ENCODE data around the gene TEX36. TPM values are rescaled to one million over a fixed set of nuclear protein-coding genes. Genes with fewer than 3 reads are reported as not detected.
"Not testable (repeated sequence)": the region's sequence is repeated elsewhere in the genome, so short reads cannot be mapped to it uniquely, and the experiment has no call there.

The TEX36 gene
- total RNA-seq, 2 experiments from 2014 or later: not detected

DNA sequence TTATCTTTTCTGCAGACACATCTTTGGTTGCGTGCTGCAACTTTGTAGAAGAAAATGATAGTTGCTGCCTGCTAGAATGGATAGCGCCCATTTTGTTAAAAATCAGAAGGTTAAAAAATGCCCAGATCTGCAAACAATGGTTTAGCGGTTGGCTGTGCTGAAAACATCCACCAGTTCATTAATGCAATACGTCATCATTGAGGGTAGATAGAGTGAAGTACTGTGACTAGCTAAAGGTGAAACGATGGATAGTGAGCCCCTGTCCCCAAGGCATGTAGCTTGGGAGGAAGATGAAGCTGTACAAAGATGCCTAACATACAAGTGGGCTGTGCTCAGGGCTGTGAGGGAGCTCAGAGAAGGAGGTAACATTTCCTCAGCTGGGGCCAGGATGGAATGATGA is 48.4 kb downstream of the TEX36 start:
- no peak for DNase-seq
- Mint-ChIP-seq H3K9me3 (no peaks in the 10 kb centered on the region), H3K4me3 (no peak overlapping the region), H3K27ac (no peak overlapping the region), H3K27me3 (no peaks in the 10 kb centered on the region), H3K36me3 (ENCODE audit: low read depth) (no peaks in the 10 kb centered on the region), H3K4me1 (no peaks in the 10 kb centered on the region)
- ChIA-PET POLR2A (no interaction called here), CTCF (no interaction called here)

GRCh38 chr10:125633517-125633999 is 49.4 kb downstream of the TEX36 start:
- Mint-ChIP-seq H3K27me3 (no peaks in the 10 kb centered on the region), H3K4me1 (no peaks in the 10 kb centered on the region), H3K4me3 (no peak overlapping the region), H3K36me3 (ENCODE audit: low read depth) (no peaks in the 10 kb centered on the region), H3K27ac (no peak overlapping the region), H3K9me3 (no peaks in the 10 kb centered on the region)
- DNase-seq: no peak
- CTCF ChIA-PET: no interaction called here
- POLR2A ChIA-PET: no interaction called here

- H3K36me3 Mint-ChIP-seq (ENCODE audit: low read depth): no peaks in the 10 kb centered on the region
- H3K27me3 Mint-ChIP-seq: no peaks in the 10 kb centered on the region
- ChIA-PET CTCF (no interaction called here), POLR2A (no interaction called here)
- H3K27ac Mint-ChIP-seq: no peak overlapping the region
- DNase-seq: no peak
- no peaks in the 10 kb centered on the region for H3K9me3 Mint-ChIP-seq
- no peak overlapping the region for H3K4me3 Mint-ChIP-seq
- H3K4me1 Mint-ChIP-seq: no peaks in the 10 kb centered on the region
Observed at GRCh38 chr10:125631806-125632205, 51.2 kb downstream of the TEX36 start.

GRCh38 chr10:125629758-125630376 is 53.1 kb downstream of the TEX36 start:
- ChIA-PET CTCF (no interaction called here), POLR2A (no interaction called here)
- DNase-seq: no peak
- H3K27me3 Mint-ChIP-seq: peaks cover 2% of the 10 kb centered on the region
- H3K4me1 Mint-ChIP-seq: no peaks in the 10 kb centered on the region
- H3K4me3 Mint-ChIP-seq: no peak overlapping the region
- no peak overlapping the region for H3K27ac Mint-ChIP-seq
- no peaks in the 10 kb centered on the region for H3K36me3 Mint-ChIP-seq (ENCODE audit: low read depth)
- H3K9me3 Mint-ChIP-seq: no peaks in the 10 kb centered on the region

- CTCF ChIA-PET: no interaction called here
- POLR2A ChIA-PET: no interaction called here
- Mint-ChIP-seq H3K27ac (no peak overlapping the region), H3K4me1 (no peaks in the 10 kb centered on the region), H3K9me3 (no peaks in the 10 kb centered on the region), H3K4me3 (no peak overlapping the region), H3K36me3 (ENCODE audit: low read depth) (no peaks in the 10 kb centered on the region), H3K27me3 (peaks cover 2% of the 10 kb centered on the region)
- DNase-seq: no peak
Observed at GRCh38 chr10:125628104-125629049, 54.6 kb downstream of the TEX36 start.

DNA sequence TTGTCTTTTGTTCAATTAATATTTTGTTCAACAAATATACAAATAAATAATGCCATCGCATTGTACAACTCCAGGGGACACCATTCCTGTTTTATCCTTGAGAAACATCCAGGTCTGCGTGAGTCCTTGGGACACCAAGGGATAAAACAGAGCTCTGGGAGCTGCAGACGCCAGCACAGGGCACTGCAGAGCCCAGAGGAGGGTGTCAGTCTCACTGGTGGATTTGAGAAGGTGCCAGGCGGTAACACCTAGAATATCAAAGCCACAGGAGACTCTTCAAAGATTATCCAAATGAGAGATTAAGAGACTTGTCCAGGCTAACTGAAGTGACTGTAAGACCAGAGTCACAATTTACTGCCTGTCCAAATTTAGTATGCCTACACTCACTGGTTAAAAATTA is 55.3 kb downstream of the TEX36 start:
- DNase-seq: no peak
- Mint-ChIP-seq H3K36me3 (ENCODE audit: low read depth) (no peaks in the 10 kb centered on the region), H3K27me3 (peaks cover 2% of the 10 kb centered on the region), H3K27ac (no peak overlapping the region), H3K4me1 (no peaks in the 10 kb centered on the region), H3K9me3 (no peaks in the 10 kb centered on the region), H3K4me3 (no peak overlapping the region)
- ChIA-PET CTCF (no interaction called here), POLR2A (no interaction called here)

DNA sequence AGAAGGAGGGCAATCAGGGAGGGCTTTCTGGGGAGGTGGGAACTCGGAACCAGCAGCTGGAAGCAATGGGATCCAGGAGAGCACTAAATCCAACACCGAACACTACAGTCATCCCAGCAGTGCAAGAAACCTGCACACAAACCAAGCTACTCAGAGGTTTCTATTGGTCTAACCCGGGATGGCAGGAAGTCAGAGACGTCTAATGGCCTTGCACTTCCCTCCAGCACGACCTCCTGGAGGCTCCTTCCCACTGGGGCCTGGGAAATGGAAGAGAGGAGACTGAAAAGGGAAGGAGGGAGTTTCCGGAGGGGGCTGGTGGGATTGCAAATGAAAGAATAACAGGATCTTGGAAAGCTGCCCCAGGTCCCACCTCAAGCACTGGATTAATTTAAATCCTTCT is 56.3 kb downstream of the TEX36 start:
- H3K27me3 Mint-ChIP-seq: peaks cover 2% of the 10 kb centered on the region
- H3K9me3 Mint-ChIP-seq: no peaks in the 10 kb centered on the region
- no peaks in the 10 kb centered on the region for H3K4me1 Mint-ChIP-seq
- no peak for DNase-seq
- CTCF ChIA-PET: no interaction called here
- H3K4me3 Mint-ChIP-seq: no peak overlapping the region
- POLR2A ChIA-PET: no interaction called here
- no peak overlapping the region for H3K27ac Mint-ChIP-seq
- H3K36me3 Mint-ChIP-seq (ENCODE audit: low read depth): no peaks in the 10 kb centered on the region

GRCh38 chr10:125625586-125625985 is 57.4 kb downstream of the TEX36 start:
- H3K9me3 Mint-ChIP-seq: no peaks in the 10 kb centered on the region
- H3K27me3 Mint-ChIP-seq: peaks cover 2% of the 10 kb centered on the region
- H3K4me1 Mint-ChIP-seq: no peaks in the 10 kb centered on the region
- H3K36me3 Mint-ChIP-seq (ENCODE audit: low read depth): no peaks in the 10 kb centered on the region
- no peak for DNase-seq
- no peak overlapping the region for H3K4me3 Mint-ChIP-seq
- CTCF ChIA-PET: no interaction called here
- H3K27ac Mint-ChIP-seq: no peak overlapping the region
- POLR2A ChIA-PET: no interaction called here

DNA sequence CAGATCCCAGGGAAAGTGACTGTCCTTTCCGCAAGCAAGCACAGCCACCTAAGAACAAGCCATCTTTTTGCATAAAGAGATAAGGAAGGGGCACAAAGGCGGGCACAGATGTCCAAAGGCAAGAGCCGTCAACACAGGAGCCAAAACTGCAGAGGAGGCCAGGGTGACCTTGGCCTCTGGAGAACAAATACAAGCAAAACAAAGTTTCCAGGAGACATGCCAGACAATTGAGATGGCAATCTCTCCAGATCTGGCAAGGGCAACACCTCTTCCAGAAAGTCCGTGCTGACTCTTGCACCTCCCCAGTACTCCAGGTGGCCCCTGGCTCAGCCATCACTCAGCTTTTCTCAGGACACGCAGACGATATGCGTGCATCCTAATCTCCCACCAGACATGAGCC is 58.2 kb downstream of the TEX36 start:
- no peak for DNase-seq
- ChIA-PET CTCF (no interaction called here), POLR2A (no interaction called here)
- Mint-ChIP-seq H3K27ac (no peak overlapping the region), H3K36me3 (ENCODE audit: low read depth) (no peaks in the 10 kb centered on the region), H3K4me1 (no peaks in the 10 kb centered on the region), H3K9me3 (no peaks in the 10 kb centered on the region), H3K27me3 (peaks cover 2% of the 10 kb centered on the region), H3K4me3 (no peak overlapping the region)

DNA sequence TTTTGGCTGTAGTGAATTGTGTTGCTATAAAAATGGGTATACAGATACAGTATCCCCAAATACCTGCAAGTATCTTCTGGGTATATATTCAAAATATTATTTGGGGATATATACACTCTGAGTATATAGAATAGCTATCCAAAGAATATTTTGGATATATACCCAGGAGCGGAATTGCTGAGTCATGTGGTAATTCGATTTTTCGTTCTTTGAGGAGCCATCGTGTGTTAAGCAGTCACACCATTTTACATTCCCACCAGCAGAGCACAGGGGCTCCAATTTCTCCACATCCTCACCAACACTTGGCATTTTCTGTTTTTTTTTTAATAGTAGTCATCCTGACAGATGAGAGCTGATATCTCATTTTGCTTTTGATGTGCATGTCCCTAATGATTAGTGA is 61.9 kb downstream of the TEX36 start:
- no peaks in the 10 kb centered on the region for H3K36me3 Mint-ChIP-seq (ENCODE audit: low read depth)
- no peaks in the 10 kb centered on the region for H3K4me1 Mint-ChIP-seq
- POLR2A ChIA-PET: no interaction called here
- no peaks in the 10 kb centered on the region for H3K9me3 Mint-ChIP-seq
- CTCF ChIA-PET: interaction anchor here (0.6 kb wide), 1 partner anchor 99 kb away, joined by 3 read pairs; no protein-coding TSS in a partner anchor
- DNase-seq: no peak
- no peak overlapping the region for H3K27ac Mint-ChIP-seq
- H3K4me3 Mint-ChIP-seq: no peak overlapping the region
- no peaks in the 10 kb centered on the region for H3K27me3 Mint-ChIP-seq

DNA sequence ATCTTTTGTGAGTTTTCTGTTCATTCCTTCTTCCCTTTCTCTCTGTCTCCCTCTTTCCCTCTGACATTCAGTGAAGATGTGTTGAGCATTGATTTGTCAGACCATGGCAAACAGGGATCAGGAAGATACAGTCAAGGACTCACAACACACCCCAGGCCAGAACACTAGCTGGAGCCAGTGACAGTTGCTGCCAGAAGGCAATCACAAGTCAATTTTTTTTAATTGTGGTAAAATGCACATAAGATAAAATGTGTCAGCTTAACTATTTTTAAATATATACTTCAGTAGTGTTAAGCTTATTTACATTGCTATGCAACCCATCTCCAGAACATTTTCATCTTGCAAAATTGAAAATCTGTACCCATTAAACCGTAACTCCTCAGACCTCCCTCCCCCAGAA is 62.6 kb downstream of the TEX36 start:
- Mint-ChIP-seq H3K27ac (no peak overlapping the region), H3K27me3 (no peaks in the 10 kb centered on the region), H3K36me3 (ENCODE audit: low read depth) (no peaks in the 10 kb centered on the region), H3K4me3 (no peak overlapping the region), H3K9me3 (no peaks in the 10 kb centered on the region), H3K4me1 (no peaks in the 10 kb centered on the region)
- no peak for DNase-seq
- POLR2A ChIA-PET: no interaction called here
- CTCF ChIA-PET: interaction anchor here (0.6 kb wide), 1 partner anchor 98 kb away, joined by 3 read pairs; no protein-coding TSS in a partner anchor

GRCh38 chr10:125613062-125613461 is 69.9 kb downstream of the TEX36 start:
- H3K4me3 Mint-ChIP-seq; POLR2A ChIA-PET; H3K9me3 Mint-ChIP-seq; H3K27me3 Mint-ChIP-seq; H3K36me3 Mint-ChIP-seq (ENCODE audit: low read depth); DNase-seq; CTCF ChIA-PET; H3K4me1 Mint-ChIP-seq; H3K27ac Mint-ChIP-seq: not testable (repeated sequence)

- Mint-ChIP-seq H3K27me3 (no peaks in the 10 kb centered on the region), H3K4me1 (no peaks in the 10 kb centered on the region), H3K36me3 (ENCODE audit: low read depth) (no peaks in the 10 kb centered on the region), H3K27ac (no peak overlapping the region), H3K9me3 (no peaks in the 10 kb centered on the region), H3K4me3 (no peak overlapping the region)
- CTCF ChIA-PET: no interaction called here
- POLR2A ChIA-PET: no interaction called here
- no peak for DNase-seq
Observed at GRCh38 chr10:125611756-125612155, 71.2 kb downstream of the TEX36 start.

- ChIA-PET CTCF (no interaction called here), POLR2A (no interaction called here)
- Mint-ChIP-seq H3K27ac (no peak overlapping the region), H3K4me1 (no peaks in the 10 kb centered on the region), H3K9me3 (no peaks in the 10 kb centered on the region), H3K36me3 (ENCODE audit: low read depth) (no peaks in the 10 kb centered on the region), H3K27me3 (no peaks in the 10 kb centered on the region), H3K4me3 (no peak overlapping the region)
- no peak for DNase-seq
Observed at GRCh38 chr10:125611216-125611615, 71.7 kb downstream of the TEX36 start.
